H1 (cell line): ENCODE results near the gene MALSU1. TPM values are rescaled to one million over a fixed set of nuclear protein-coding genes. Genes with fewer than 3 reads are reported as not detected.

Source experiments
- CTCF ChIA-PET: fragments of 300-600 bp; sonication (Branson Sonifier 250); formaldehyde crosslinking; loops from one replicate; lab custom pipeline; 2021; ENCODE audit not compliant: partially characterized antibody; lab: Charles Lee
- POLR2A ChIA-PET: fragments of 300-600 bp; sonication (Branson Sonifier 250); formaldehyde crosslinking; loops from one replicate; lab custom pipeline; 2021; ENCODE audit warnings: inconsistent platforms; ENCODE audit not compliant: partially characterized antibody; lab: Charles Lee
- DNase-seq, 2 experiments: peaks; one replicate each; pipeline versions ENCODE4 v3.0.0 to v3.0.0-alpha.2; 2010 to 2022; ENCODE audit warnings: low spot score in 2 of 2, low read depth in 1 of 2, mixed read lengths in 1 of 2
- FAIRE-seq: peaks from 2 replicates; lab custom pipeline; 2011; peaks lifted over from hg19 to GRCh38; lab: Jason Lieb, UNC
- H2AFZ ChIP-seq: 2 replicates; pipeline ENCODE4 v1.8.1; 2012; ENCODE audit warnings: low read length, inconsistent platforms
- H2AK5ac ChIP-seq: 2 replicates; pipeline ENCODE4 v1.6.1; 2013; ENCODE audit warnings: low read depth, low read length
- H2BK120ac ChIP-seq: replicated peaks from 2 replicates; pipeline ENCODE3; 2013; ENCODE audit warnings: low read depth, low read length, inconsistent platforms
- H2BK12ac ChIP-seq: 2 replicates; pipeline ENCODE4 v1.6.1; 2013; ENCODE audit warnings: low read depth, low read length
- H2BK15ac ChIP-seq: 2 replicates; pipeline ENCODE4 v1.6.1; 2013; ENCODE audit warnings: low read length
- H2BK20ac ChIP-seq: 2 replicates; pipeline ENCODE4 v1.6.1; 2013; ENCODE audit warnings: low read length
- H2BK5ac ChIP-seq: 2 replicates; pipeline ENCODE4 v1.6.1; 2013; ENCODE audit warnings: low read depth, low read length
- H3K14ac ChIP-seq: 2 replicates; pipeline ENCODE4 v1.6.1; 2013; ENCODE audit warnings: inconsistent platforms; ENCODE audit not compliant: insufficient read length
- H3K18ac ChIP-seq: 2 replicates; pipeline ENCODE4 v1.6.1; 2013; ENCODE audit warnings: low read length; ENCODE audit errors: extremely low read depth
- H3K23ac ChIP-seq: 2 replicates; pipeline ENCODE4 v1.6.1; 2013; ENCODE audit warnings: inconsistent platforms; ENCODE audit not compliant: insufficient read length
- H3K23me2 ChIP-seq: 2 replicates; pipeline ENCODE4 v1.6.1; 2013; ENCODE audit warnings: low read depth, low read length
- H3K27ac ChIP-seq: 2 replicates; pipeline ENCODE4 v1.6.1; 2011; ENCODE audit warnings: low read depth, low read length, inconsistent platforms
- H3K27me3 ChIP-seq, 4 experiments: replicated peaks in 1 of 4; 1 replicate in 1 of 4; 2 replicates in 3 of 4; pipeline versions ENCODE4 v1.6.1 to v1.8.1; 2011 to 2013; ENCODE audit warnings: low read length in 3 of 4, mild to moderate bottlenecking in 3 of 4, inconsistent platforms in 2 of 4, mixed read lengths in 2 of 4, moderate library complexity in 1 of 4; ENCODE audit not compliant: control insufficient read depth in 3 of 4, insufficient read depth in 3 of 4; ENCODE audit errors: extremely low read depth in 1 of 4
- H3K36me3 ChIP-seq, 4 experiments: 2 replicates each; pipeline versions ENCODE4 v1.6.1 to v1.8.1; 2011 to 2013; ENCODE audit warnings: mild to moderate bottlenecking in 4 of 4, low read length in 3 of 4, moderate library complexity in 2 of 4, control low read depth in 1 of 4, inconsistent platforms in 1 of 4; ENCODE audit not compliant: insufficient read depth in 4 of 4, control insufficient read depth in 2 of 4
- H3K4ac ChIP-seq: replicated peaks from 2 replicates; pipeline ENCODE3; 2013; ENCODE audit warnings: low read length, low read depth, mixed read lengths, inconsistent platforms; ENCODE audit not compliant: insufficient read length
- H3K4me1 ChIP-seq, 4 experiments: replicated peaks in 1 of 4; 1 replicate in 1 of 4; 2 replicates in 3 of 4; pipeline versions ENCODE4 v1.6.1 to v1.8.1; 2011 to 2013; ENCODE audit warnings: low read length in 3 of 4, inconsistent platforms in 2 of 4, mixed read lengths in 1 of 4; ENCODE audit not compliant: insufficient read depth in 4 of 4, control insufficient read depth in 3 of 4
- H3K4me2 ChIP-seq, 2 experiments: 2 replicates each; pipeline versions ENCODE4 v1.6.1 to v1.8.1; 2011 to 2013; ENCODE audit warnings: low read depth in 2 of 2, low read length in 2 of 2, control low read depth in 1 of 2, inconsistent platforms in 1 of 2, mild to moderate bottlenecking in 1 of 2; ENCODE audit not compliant: insufficient read depth in 1 of 2
- H3K4me3 ChIP-seq, 4 experiments: fragments of 200-600, 300-600 bp in 1 of 4; sonication (generic), shearing (Covaris generic), sonication (Bioruptor Twin) in 1 of 4; 2 replicates each; pipeline versions ENCODE4 v1.5.1 to v1.8.1; 2011 to 2016; ENCODE audit warnings: low read length in 4 of 4, low read depth in 3 of 4, control low read depth in 2 of 4, inconsistent platforms in 2 of 4, mild to moderate bottlenecking in 2 of 4, mixed read lengths in 1 of 4, moderate library complexity in 1 of 4; ENCODE audit not compliant: insufficient read depth in 2 of 4; ENCODE audit errors: extremely low read depth in 1 of 4
- H3K56ac ChIP-seq: replicated peaks from 2 replicates; pipeline ENCODE3; 2013; ENCODE audit warnings: low read depth, mild to moderate bottlenecking, mixed read lengths, low read length, inconsistent platforms; ENCODE audit not compliant: insufficient read length
- H3K79me1 ChIP-seq: 2 replicates; pipeline ENCODE4 v1.6.1; 2013; ENCODE audit warnings: low read depth, low read length, control low read depth
- H3K79me2 ChIP-seq, 2 experiments: 2 replicates each; pipeline versions ENCODE4 v1.6.1 to v1.8.1; 2012 to 2013; ENCODE audit warnings: low read length in 2 of 2, mild to moderate bottlenecking in 2 of 2, inconsistent platforms in 1 of 2; ENCODE audit not compliant: insufficient read depth in 2 of 2, control insufficient read depth in 1 of 2
- H3K9ac ChIP-seq, 4 experiments: replicated peaks in 1 of 4; 1 replicate in 1 of 4; 2 replicates in 3 of 4; pipeline versions ENCODE4 v1.6.1 to v1.8.1; 2011 to 2013; ENCODE audit warnings: low read depth in 3 of 4, low read length in 3 of 4, control low read depth in 2 of 4, mild to moderate bottlenecking in 2 of 4, moderate library complexity in 2 of 4, inconsistent platforms in 1 of 4; ENCODE audit errors: extremely low read depth in 1 of 4
- H3K9me3 ChIP-seq, 2 experiments: 2 replicates each; pipeline versions ENCODE4 v1.6.1 to v1.8.1; 2012 to 2013; ENCODE audit warnings: mild to moderate bottlenecking in 2 of 2, moderate library complexity in 2 of 2, control low read depth in 1 of 2, inconsistent platforms in 1 of 2, low read depth in 1 of 2, low read length in 1 of 2, mixed read lengths in 1 of 2; ENCODE audit not compliant: insufficient read depth in 2 of 2
- H4K20me1 ChIP-seq, 2 experiments: replicated peaks in 1 of 2; 2 replicates each; pipeline versions ENCODE3 to v1.8.1; 2011 to 2013; ENCODE audit warnings: inconsistent platforms in 2 of 2, low read length in 2 of 2, mild to moderate bottlenecking in 1 of 2; ENCODE audit not compliant: insufficient read depth in 2 of 2, control insufficient read depth in 1 of 2
- H4K5ac ChIP-seq: 2 replicates; pipeline ENCODE4 v1.6.1; 2013; ENCODE audit warnings: low read length, low read depth, mixed read lengths, inconsistent platforms; ENCODE audit not compliant: insufficient read length
- H4K8ac ChIP-seq: 2 replicates; pipeline ENCODE4 v1.8.0; 2013; ENCODE audit warnings: mild to moderate bottlenecking, moderate library complexity, low read length, inconsistent platforms; ENCODE audit not compliant: insufficient read depth; ENCODE audit errors: extremely low read depth
- H4K91ac ChIP-seq: replicated peaks from 2 replicates; pipeline ENCODE3; 2013; ENCODE audit warnings: low read length, mixed read lengths, inconsistent platforms; ENCODE audit not compliant: insufficient read length
- BCL11A ChIP-seq, 2 experiments: IDR thresholded peaks; one replicate each; pipeline ENCODE4 v1.6.1; 2011; ENCODE audit warnings: low read depth in 2 of 2, low read length in 2 of 2, mild to moderate bottlenecking in 2 of 2
- CBX8 ChIP-seq: fragments of 300-800, 300-1000 bp; sonication (generic); IDR thresholded peaks from 2 replicates; pipeline ENCODE4 v1.7.1; 2016; ENCODE audit warnings: low read depth, low read length, borderline replicate concordance
- CREB1 ChIP-seq: IDR thresholded peaks from 2 replicates; pipeline ENCODE4 v1.6.1; 2012; ENCODE audit warnings: inconsistent platforms
- GABPA ChIP-seq: IDR thresholded peaks from 2 replicates; pipeline ENCODE4 v1.6.1; 2011; ENCODE audit warnings: mild to moderate bottlenecking, low read length, moderate library complexity, borderline replicate concordance; ENCODE audit not compliant: insufficient read depth
- JUN ChIP-seq: IDR thresholded peaks from 2 replicates; pipeline ENCODE4 v1.6.1; 2011; ENCODE audit warnings: low read depth, mild to moderate bottlenecking, improper control_type of control experiment, low read length
- KDM1A ChIP-seq: fragments of 200-600, 300-600 bp; sonication (generic); IDR thresholded peaks from 2 replicates; pipeline ENCODE4 v1.7.1; 2016; ENCODE audit warnings: mild to moderate bottlenecking, low read length, borderline replicate concordance
- KDM5A ChIP-seq: fragments of 200-600 bp; IDR thresholded peaks from 2 replicates; pipeline ENCODE4 v1.7.1; 2012; ENCODE audit warnings: mild to moderate bottlenecking, low read length, inconsistent platforms, mixed read lengths
- NRF1 ChIP-seq: IDR thresholded peaks from 2 replicates; pipeline ENCODE4 v1.6.1; 2011; ENCODE audit warnings: mild to moderate bottlenecking, low read depth, low read length, improper control_type of control experiment
- POLR2A ChIP-seq, 2 experiments: IDR thresholded peaks; 1 replicate in 1 of 2; 2 replicates in 1 of 2; pipeline ENCODE4 v1.6.1; 2011; ENCODE audit warnings: low read depth in 2 of 2, low read length in 2 of 2, mild to moderate bottlenecking in 2 of 2; ENCODE audit errors: control extremely low read depth in 1 of 2
- SIN3A ChIP-seq, 2 experiments: IDR thresholded peaks in 1 of 2; conservative IDR thresholded peaks in 1 of 2; 2 replicates each; pipeline ENCODE4 v1.6.1; 2011 to 2012; ENCODE audit warnings: low read length in 2 of 2, improper control_type of control experiment in 1 of 2, low read depth in 1 of 2, mild to moderate bottlenecking in 1 of 2
- SP2 ChIP-seq: IDR thresholded peaks from 2 replicates; pipeline ENCODE4 v1.6.1; 2012; ENCODE audit warnings: mild to moderate bottlenecking, low read length, inconsistent platforms
- SP4 ChIP-seq: IDR thresholded peaks from 2 replicates; pipeline ENCODE4 v1.6.1; 2012; ENCODE audit warnings: low read length, inconsistent platforms
- SRF ChIP-seq: IDR thresholded peaks from 2 replicates; pipeline ENCODE4 v1.6.1; 2011; ENCODE audit warnings: mild to moderate bottlenecking, low read depth, low read length, moderate library complexity
- TAF7 ChIP-seq: optimal IDR thresholded peaks from 2 replicates; pipeline ENCODE3; 2011; ENCODE audit warnings: low read depth, mild to moderate bottlenecking, inconsistent platforms, low read length, moderate library complexity, borderline replicate concordance
- TBP ChIP-seq: IDR thresholded peaks from 2 replicates; pipeline ENCODE4 v1.6.1; 2011; ENCODE audit warnings: low read depth, low read length, improper control_type of control experiment
- TCF12 ChIP-seq: IDR thresholded peaks from 2 replicates; pipeline ENCODE4 v1.6.1; 2011; ENCODE audit warnings: low read depth, mild to moderate bottlenecking, low read length
- WGBS, 2 experiments: shearing (Covaris generic) in 1 of 2; methylation state at CpG; one replicate each; pipeline versions ENCODE4 v1.1.6 to v1.1.7; 2013 to 2015; ENCODE audit warnings: low lambda C conversion rate in 2 of 2, mixed read lengths in 2 of 2, inconsistent platforms in 1 of 2, low coverage in 1 of 2, missing lambda C conversion rate in 1 of 2; ENCODE audit not compliant: insufficient replicate concordance in 2 of 2, insufficient coverage in 1 of 2, insufficient read length in 1 of 2; ENCODE audit errors: extremely low coverage in 1 of 2, missing lambda C conversion rate in 1 of 2; 5-methylcytosine and 5-hydroxymethylcytosine counted together
- polyA plus RNA-seq, 7 experiments: library from polyadenylated mRNA; depleted of rRNA in 3 of 7; stranded (reverse) in 5 of 7; unstranded in 2 of 7; fragments of >200 nt in 5 of 7; fragments of 200-250 nt in 2 of 7; gene quantifications; 1 replicate in 5 of 7; 2 replicates in 1 of 7; 4 replicates in 1 of 7; pipeline versions ENCODE4 v1.2.1 to v1.2.3, GENCODE V29; 2011 to 2013; ENCODE audit warnings: missing spikeins in 2 of 7, mixed read lengths in 2 of 7
- total RNA-seq: library from RNA; stranded (reverse); fragmentation: NEBNext Ultra II Directional; extraction: Animal tissue kit (Norgen Biotek cat#: 25700); gene quantifications from 2 replicates; pipeline ENCODE4 v1.2.1, GENCODE V29; 2021

Gene MALSU1
- total and polyA plus RNA-seq, 2 of the 8 experiments (the other 6 are each of a cell fraction or from before 2014, with no cell fraction given) = 73.5 to 84.0 TPM

- Histone ChIP-seq H3K14ac (no peak overlapping the region), H3K27me3 (no peaks in the 10 kb centered on the region), H2BK15ac (no peak overlapping the region), H3K36me3 (peaks cover 32 to 98% (median 73%) of the 10 kb centered on the region in 4 experiments), H2BK20ac (no peak overlapping the region), H3K27ac (no peak overlapping the region), H2AFZ (no peak overlapping the region), H3K4ac (no peak overlapping the region), H3K4me2 (no peak overlapping the region), H3K9ac (no peak overlapping the region), H2BK120ac (no peak overlapping the region), H3K56ac (no peak overlapping the region), H4K20me1 (peaks cover 0 to 3% of the 10 kb centered on the region in 2 experiments), H3K79me1 (no peaks in the 10 kb centered on the region; the same call in 1 of the 2 replicates), H2BK5ac (no peak overlapping the region), H4K91ac (no peak overlapping the region), H2BK12ac (no peak overlapping the region), H4K8ac (no peak overlapping the region), H3K18ac (no peak overlapping the region), H3K23me2 (no peaks in the 10 kb centered on the region), H3K79me2 (no peaks in the 10 kb centered on the region), H3K9me3 (no peaks in the 10 kb centered on the region), H3K23ac (no peak overlapping the region), H3K4me3 (no peak overlapping the region), H3K4me1 (no peaks in the 10 kb centered on the region), H4K5ac (no peak overlapping the region), H2AK5ac (no peak overlapping the region)
- POLR2A ChIA-PET = interaction anchor here (5.7 kb wide), 1 partner anchor 12 kb away, joined by 23 read pairs; no protein-coding TSS in a partner anchor
- 81% methylated on average over 7 of the region's 7 CpGs; no CpG with 5 or more reads in 1 of the 2 experiments for WGBS, 2 experiments
- FAIRE-seq (no peak), DNase-seq (no peak)
- CTCF ChIA-PET = no interaction called here
- no peak for TF ChIP-seq TBP
- no peak for TF ChIP-seq SP2
- TF ChIP-seq KDM1A = no peak
- TF ChIP-seq CBX8 = no peak
- no peak for TF ChIP-seq SIN3A (conservative IDR thresholded peaks at IDR 0.05 in 1 of 2, IDR thresholded peaks at IDR 0.05 in 1 of 2; ENCODE audit: low read depth in 1 of 2, low read length in 2 of 2)
- TF ChIP-seq BCL11A (IDR thresholded peaks at IDR 0.05; ENCODE audit: low read depth in 2 of 2, low read length in 2 of 2) = no peak
- TF ChIP-seq SRF = no peak
- no peak for TF ChIP-seq TAF7
- TF ChIP-seq POLR2A (IDR thresholded peaks at IDR 0.05; ENCODE audit: control extremely low read depth in 1 of 2, low read depth in 2 of 2, low read length in 2 of 2) = no peak
- no peak for TF ChIP-seq JUN
- no peak for TF ChIP-seq NRF1
- no peak for TF ChIP-seq TCF12
- TF ChIP-seq SP4 = no peak
- no peak for TF ChIP-seq GABPA
- TF ChIP-seq KDM5A = no peak
- TF ChIP-seq CREB1 = no peak
Observed at GRCh38 chr7:23315366-23315765, 16.2 kb downstream of the MALSU1 start.
